ENCODE measurements around the gene CTBP2.

The CTBP2 gene

DNA sequence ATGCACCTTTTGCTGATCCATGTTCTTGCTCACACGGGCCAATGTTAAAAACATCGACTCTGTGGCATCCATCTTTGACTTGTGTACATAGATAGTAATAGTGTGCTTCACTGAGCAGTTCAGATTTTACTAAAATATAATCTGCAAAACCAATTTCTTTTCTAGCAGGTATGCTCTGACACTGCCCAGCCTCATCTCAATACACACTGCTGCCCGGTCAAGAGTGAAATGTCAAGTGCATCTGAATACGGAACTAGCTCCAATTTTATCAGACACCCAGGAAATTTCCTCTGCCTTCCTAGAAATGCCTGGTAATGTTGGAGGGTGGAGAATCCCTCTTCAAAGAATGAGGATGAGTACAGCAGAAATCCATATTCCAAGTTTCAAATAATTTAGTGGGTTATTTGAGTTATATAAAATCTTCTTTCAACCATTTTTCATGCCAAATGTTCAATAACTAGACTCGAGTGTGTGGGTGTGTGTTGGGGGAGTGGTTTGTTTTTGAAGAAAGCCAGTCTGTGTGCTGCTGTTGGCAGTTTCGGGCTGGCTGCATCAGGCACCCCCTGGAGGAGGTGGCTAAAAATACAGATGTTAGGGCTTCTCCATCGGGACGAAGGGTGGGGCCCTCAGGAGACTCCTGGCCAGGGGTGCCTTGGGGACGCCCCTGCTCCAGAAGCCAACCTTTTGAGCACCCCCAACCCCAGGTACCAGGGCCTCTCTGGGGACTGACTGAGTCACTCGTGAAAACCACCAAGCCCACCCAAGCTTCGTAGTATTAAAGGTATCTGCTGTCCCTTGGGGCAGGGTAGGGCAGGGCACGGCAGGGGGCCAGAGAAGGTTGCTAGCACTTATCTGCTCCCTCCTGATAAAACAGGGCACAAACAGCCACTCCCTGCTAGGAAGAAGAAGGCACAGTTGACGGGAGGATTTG, 15.4 kb downstream of the CTBP2 start:
- peak; percentile 46 for DNase-seq

DNA sequence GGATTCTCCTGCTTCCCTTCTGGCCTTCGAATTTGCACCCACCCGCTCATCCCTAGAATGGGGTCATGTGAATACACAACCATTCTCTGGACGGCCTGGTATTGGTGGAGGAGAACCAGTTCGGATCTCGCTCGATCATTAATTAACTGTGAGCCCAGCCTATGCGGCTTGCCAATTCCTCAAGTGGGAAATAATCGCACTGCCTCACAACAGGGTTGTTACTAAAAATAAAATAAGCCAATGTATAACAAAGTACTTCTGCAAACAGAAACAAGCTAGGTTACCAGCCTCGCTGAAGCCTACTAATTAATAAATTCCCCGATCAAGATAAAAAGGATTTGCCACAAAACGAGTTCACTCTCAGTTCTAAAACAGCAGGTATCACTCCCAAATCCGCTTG, 16.2 kb downstream of the CTBP2 start:
- no peak for DNase-seq

DNA sequence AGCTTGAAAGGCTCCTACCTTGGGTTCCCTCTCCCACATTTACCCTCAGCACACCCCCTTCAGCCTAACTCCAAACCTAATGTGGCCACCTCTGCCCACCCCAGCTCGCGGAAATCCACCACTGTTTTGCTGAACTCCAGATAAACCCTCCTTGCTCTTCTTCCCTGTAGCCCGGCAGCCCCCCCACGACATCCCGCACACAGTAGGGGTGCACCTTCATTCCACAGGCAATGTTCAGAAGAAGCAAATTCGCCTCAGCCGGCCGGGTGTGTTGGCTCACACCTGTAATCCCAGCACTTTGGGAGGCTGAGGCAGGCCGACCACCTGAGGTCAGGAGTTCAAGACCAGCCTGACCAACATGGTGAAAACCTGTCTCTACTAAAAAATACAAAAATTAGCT, 17.4 kb downstream of the CTBP2 start:
- DNase-seq: no peak

DNA sequence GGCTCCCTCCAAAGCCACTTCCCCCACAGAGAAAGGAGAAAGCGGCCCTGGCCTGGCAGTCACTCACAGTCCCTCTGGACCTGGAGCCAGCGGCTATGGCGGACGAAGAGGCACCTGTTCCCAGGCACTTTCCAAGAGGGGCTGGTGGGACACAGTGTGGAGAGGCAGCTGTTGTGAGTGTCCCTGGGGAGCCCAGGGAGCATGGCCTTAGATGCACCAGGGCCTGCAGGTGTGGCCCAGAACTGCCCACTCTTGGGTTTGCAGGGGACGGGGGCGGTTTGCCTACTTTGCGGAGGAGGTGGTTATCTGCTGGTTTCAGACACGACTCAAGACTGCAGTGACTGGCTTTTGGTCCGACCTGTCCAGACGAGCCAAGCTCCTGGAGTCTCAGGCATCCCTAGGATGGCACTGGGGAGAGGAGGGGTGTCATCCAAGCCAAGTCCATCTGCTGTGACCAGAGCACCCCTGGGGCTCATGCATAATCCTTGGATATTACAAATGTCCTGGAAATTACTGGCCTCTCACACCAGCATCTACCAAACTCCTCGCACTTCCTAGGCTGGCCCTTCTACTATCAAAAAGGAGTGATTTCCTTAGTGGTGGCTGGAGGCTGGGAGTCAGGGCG, 18.4 kb downstream of the CTBP2 start:
- no peak for DNase-seq

DNA sequence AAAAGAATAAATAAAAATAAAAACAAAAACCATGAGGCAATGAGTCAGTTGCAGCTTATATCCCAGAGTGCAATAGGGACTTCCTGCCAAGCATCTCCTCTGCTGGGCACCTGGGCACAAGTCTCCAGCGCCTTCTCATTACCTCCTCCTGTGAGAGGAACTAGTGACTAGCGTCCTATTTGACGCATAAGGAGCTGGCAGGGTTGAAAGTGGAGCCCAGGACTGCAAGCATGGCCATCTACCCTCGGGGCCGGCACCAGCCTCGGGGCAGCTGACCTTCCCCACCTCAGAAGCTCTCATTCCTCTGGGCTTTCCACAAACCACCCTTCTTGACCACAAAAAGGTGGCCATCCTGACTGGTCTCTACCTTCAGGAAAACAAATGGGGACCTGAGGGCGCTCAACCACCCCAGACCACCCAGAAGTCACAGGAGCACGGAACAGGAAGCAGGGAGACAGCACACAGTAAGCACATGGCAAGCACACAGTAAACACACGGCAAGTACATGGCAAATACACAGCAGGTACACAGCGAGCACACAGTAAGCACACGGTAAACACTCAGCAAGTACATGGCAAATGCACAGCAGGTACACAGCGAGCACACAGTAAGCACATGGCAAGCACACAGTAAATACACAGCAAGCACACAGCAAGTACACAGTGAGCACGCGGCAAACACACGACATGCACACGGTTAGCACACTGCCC, 19.1 kb downstream of the CTBP2 start:
- no peak for DNase-seq

DNA sequence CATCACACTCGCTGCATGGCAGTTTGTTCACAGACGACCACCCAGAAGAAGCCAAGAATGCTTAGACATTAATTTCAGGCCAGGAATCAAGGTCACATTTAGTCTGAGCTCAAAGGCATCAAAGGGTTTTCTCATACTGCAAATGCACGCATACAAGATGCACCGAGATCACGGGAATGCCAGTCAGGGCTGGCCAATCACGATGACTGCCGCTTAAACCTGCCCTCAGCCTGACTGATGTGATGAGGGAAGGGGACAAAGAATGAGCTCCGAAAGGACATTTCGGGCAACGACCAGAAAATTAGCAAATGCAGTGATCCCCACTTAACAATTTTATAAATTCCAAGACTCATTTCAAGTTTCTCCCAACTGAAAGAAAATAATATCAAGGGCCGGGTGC, 20.2 kb downstream of the CTBP2 start:
- DNase-seq: no peak

DNA sequence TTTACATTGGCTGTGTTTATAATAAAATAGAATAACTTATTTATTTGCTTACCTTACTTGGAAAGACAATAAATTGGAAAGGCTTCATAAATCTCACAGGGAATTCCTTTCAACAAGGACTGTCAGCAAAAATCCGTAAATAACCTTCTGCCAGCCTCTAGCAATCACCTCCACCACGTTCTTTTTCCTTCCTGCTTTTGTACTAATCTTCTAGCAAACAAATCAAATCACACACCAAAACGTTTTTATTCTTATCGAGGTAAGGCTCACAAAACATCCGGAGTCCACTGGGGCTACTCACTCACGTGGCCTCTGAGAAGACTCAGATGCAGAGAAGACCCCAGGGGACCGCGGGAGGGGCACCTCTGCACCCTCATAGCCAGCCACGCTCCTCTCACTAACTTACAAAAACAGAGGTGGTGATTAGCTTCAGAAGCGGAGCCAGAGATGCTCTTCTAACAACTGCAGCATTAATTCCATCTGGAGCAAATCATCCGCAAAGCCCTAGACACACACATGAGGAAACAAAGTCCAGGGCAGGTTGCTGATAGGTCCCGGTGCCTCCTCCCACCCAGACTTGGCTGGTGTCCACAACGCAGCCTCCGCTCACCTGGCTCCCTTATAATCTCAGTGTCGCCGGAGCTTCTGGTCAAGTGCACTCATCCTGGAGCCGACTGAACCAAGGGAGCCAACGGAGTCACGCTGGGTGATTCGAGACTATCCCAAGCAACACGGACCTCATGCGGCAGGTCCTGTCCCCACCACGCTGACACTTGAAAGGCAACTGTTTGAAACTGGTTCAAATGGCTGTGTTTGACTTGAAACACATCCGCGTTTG, 22.5 kb downstream of the CTBP2 start:
- no peak for DNase-seq

DNA sequence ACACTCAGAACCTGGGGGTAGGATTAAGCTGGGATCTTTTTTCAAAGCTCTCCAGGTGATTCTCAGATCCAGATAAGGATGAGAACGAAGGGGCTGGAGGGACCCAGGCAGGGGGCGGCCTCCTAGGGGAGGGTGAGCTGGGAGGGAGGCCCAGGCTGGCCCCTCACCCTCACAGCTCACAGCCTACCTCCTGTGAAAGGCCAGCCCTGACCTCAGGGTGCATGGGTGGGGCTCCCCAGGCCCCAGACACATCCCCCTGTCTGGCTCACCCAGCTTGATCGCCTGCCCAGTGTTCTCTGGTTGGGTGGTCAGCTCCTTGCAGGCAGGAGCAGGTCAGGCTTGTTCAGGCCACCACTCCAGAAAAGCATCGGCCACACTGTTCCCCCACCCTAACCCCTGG, 24.3 kb downstream of the CTBP2 start:
- no peak for DNase-seq

DNA sequence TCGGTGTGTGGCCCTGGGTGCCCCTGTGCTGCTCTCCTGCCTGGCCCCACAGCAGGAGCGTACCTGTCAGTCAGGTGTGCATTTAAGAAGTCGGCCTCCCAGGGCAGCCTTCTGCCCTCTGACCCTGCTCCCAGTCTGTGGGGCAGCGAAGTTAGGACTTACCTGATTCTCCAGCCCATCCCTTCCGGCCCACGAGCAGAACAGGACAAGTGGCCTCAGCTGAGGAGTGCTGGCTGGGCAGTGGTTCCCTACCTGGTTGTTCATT, 24.7 kb downstream of the CTBP2 start:
- DNase-seq: no peak

DNA sequence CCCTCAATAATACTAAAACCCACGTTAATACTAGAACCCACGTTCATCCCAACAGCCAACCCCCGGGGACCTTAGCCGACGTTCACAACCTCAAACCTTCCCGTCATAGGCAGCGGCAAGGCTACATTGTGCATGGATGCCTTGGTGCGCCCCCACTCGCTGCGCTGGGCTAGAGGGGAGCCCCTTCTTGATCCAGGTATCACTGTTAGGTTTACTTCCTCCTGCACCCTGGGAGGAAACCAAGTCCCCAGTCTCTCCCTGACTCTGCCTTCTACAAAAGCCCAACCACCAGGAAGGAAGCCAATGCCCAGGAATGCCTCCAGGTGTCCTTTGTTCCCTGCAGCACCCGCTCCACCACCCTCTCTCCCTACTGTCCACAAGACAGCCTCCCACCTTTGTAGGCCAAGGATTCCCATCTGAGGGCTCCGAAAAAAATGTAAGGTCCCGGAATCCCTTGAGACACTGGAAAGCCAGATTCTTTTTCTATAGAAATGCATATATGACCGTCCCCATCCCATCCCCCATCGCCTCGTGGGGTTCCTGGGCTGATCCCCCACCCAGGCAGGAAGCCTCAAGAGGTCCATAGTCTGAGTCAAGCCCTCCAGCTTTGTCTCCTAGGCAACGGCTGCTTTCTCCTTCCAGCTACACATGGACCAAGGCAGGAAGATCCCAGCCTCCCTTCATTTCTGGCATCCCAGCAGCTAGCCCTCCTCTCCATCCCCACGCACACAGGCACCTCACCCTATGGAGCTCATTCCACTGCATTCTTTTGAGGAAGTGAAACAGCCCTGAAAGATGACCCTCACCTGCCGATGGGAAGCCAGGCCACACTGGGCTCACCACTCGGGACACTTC, 25.2 kb downstream of the CTBP2 start:
- DNase-seq: no peak

DNA sequence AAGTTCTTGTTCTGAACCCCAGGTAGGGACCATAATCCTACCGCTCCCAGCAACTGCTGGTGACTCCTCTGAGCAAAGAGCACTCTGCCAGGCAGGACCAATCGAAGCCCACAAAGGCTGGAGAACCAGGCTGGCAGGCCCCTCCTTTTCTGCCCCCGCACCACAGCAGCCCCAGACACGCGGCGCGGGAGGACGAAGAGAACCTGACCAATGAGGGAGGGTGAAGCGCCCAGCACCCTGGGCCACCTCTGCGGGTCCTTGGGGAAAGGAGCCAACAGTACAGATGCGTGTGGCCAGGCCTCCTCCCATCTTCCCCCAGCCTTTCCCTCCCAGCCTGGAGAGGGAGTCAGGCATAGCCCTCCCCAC, 25.9 kb downstream of the CTBP2 start:
- DNase-seq: no peak

DNA sequence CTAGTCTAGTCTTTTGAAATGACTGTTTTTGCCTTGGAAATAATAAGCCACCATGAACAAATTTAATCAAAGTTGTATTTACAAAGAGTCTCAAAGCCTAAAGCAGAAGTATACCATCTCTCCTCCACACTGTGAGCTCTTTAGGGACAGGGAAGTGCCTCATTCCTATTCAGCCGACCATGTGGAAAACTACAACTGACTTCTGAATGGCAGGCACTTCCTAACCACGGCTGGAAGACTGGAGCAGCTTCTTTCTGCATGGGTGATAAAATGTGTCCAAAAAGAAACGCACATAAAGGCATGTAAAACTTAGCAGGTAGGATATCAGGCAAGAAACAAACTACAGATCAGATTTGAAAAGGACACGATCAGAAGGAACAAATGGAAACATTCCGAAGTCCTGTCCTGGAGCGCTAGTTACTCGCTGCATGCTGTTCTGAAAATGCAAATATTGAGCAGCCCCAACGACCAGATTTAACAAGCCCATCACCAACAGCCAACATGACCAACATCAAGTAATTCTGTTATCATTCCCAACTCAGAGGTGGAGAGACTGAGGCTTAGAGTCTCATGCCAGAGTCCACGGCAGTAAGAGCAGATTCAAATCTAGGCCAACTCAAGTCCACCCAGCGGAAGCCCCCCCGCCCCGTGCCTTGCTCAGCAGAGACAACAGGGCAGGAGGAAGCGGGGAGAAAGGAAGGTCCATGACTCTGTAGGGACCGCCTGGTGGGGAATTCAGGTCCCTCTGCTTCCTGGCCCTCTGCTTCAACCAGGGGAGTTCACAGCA, 26.5 kb downstream of the CTBP2 start:
- DNase-seq: no peak

DNA sequence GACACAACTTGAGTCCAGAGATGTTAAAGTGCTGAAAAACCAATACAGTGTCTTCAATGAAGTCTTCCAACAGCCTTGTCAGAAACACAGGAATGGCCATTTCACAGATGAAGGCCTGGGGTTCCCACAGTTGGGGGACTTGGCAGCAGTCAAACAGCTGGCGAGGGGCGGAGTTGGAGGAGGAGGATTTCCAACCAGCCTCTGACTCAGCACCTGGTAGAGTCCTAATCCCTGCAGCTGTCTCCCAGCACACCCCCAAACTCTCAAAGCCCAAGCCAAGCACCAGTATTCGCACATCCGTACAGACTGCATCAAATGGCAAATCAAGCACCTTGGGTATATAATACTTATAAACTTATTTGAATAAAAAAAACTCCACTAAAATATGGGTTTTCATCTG, 28.0 kb downstream of the CTBP2 start:
- DNase-seq: no peak

DNA sequence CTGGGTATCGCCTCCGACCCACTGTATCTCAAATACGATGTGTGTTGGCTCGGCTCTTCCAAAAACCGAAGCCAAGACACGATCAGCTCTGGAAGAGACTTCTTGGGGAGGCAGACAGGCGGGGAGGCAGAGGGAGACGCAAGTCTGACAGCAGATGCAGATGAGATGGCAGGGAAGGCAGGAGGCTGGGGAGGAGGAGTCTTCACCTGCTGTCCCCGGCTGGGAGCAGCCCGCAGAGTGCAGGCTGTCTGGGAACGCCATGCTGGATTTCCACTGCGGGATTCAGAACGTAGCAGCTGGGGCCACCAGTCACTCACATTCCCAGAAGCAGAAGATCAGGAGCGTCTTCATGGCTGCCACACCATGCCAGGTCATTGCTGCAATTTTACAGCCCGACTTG, 29.4 kb downstream of the CTBP2 start:
- DNase-seq: no peak

DNA sequence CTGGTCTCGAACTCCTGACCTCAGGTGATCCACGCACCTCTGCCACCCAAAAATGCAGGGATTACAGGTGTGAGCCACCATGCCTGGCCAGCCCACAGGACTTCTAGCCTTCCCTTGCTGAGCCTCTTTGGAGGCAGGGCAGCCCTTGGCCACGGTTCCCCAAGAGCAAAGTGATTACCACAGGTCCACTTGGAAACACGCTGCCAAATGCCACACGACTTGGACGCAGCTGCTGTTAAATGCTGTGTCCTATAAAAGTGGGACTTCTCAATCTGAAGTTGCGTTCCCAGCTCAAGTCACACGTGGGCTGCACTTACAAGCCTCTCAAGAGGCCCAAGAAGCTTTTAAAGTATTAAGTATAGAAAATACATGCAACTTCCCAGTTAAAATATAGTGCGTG, 30.1 kb downstream of the CTBP2 start:
- DNase-seq: no peak

DNA sequence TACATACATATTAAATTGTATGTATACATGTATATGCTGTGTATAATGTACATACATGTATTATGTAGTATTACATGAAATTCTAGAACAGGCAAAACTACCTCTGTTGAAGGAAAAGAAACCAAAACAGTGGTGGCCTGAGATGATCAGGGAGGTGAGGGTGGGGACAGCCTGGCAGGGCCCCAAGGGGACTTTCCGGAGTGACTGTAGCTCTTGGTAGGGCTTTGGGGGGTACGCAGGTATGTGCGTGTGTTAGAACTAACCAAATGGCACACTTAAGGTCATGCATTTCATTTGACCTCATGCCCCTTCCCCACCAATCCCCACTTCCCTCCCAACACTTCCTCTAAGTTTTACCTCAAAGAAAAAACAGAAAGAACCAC, 31.3 kb downstream of the CTBP2 start:
- no peak for DNase-seq

DNA sequence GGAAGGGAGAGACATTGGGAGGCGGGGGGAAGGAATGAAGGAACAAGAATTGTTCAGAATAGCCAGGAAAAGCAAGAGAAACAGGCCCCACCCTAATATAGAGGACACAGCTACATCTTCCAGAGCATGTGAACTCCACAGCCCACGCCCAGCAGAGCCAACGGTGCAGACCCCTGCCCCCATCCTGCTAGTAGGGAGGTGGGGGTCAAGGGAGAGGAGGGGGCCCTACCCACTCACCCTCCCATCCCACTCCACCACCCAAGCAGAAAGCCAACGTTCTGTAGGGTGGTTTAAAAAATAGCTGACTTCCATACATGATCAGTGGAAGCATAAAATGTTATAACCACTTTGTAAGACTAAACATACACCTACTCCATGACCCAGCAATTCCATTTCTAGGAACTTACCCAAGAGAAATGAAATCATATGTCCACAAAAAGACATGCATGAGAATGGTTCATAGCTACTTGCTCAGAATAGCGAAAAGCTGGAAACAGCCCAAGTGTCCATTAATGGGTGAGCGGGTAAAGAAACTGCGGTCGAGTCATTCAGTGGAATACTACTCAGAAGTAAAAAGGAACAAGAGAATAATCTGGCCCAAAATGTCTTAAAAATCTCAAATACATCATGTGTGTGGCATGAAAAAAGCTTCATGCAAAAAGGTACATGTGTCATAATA, 31.8 kb downstream of the CTBP2 start:
- no peak for DNase-seq

DNA sequence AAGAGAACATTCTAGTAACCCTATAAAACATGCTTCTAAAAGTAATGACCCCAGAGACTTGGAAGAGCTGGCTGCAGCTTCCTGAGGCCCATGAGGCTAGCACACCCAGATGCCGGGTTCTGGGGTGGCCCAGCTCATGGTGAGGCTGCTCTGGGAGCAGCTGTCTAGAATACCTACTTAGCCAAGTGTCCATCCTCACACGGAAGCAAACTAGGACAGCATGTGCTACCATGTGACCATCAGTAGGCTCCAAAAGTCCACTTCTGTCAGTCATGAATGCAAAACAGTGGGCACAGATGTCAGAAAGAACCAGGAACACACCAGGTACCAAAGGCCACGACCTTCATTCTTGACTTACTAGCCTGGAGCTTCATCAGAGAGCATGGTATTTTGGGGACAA, 32.4 kb downstream of the CTBP2 start:
- no peak for DNase-seq

DNA sequence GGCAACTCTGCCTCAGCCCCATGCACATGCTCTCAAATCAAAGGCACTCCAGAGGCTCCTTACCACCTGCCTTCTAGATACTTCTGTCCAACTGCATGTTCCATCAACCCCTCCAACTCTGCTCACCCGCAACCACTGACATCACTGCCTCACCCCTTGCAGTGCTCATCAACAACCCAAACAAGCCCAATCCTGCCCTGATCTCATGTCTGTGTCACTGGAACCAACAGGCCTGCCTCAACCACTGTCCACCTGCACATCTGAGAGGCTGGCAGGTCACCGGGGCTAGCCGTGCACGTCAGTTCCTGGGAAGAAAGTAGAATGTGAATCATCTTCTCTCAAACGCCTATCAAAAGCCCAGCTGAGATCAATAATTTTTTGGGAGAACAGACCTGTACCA, 33.3 kb downstream of the CTBP2 start:
- no peak for DNase-seq

DNA sequence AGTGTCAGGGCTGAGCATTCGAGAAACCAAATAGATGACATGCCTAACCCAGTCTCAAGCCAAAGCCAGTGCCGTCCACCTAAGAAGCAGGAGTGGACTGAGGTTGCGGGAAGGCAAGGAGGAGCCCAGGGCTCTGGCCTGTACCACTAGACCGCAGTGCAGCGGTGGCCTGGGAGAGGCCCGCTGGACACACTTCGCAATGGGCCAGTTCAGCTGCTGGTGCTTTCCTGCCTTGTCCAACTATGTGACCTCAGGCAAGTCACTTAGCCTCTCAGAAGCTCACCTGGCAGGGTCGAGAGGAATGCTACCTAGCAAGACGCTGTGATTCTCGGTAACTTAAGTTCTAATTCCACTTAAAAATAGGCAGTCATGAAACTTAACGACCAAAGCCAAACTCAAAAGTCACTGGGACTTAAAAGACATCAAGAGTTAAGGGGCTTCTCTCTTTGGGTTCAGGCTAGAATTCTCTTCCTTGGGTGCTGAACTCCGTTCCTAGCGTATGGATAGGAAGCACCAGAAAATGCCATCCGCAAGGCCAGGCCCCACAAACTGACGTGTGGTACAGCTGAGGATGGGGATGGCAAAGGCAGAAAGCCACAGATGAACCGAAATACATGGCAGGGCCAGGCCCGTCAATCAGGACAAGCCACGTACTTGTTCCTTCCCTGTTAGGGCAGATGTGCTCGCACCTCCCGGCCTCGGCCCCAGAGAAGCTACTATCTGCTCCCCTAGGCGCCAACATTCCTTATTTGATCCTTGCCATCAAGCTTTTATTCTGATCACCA, 34.2 kb downstream of the CTBP2 start:
- DNase-seq: no peak
